Fibroblast of pulmonary artery (primary cell): ENCODE measurements around the gene ZNF878.

ENCODE experiments used
- DNase-seq: peaks from one replicate; pipeline ENCODE4 v3.0.0-alpha.2; 2010; ENCODE audit warnings: low read depth
- H3K4me3 ChIP-seq: replicated peaks from 2 replicates; pipeline ENCODE4 v1.5.1; 2011; ENCODE audit warnings: low read depth, mild to moderate bottlenecking, control low read depth, low read length, moderate library complexity
- CTCF ChIP-seq: IDR thresholded peaks from 2 replicates; pipeline ENCODE4 v1.5.1; 2011; ENCODE audit warnings: mild to moderate bottlenecking, control low read depth, low read length, inconsistent platforms; ENCODE audit errors: missing control alignments

ZNF878 gene

GRCh38 chr19:12052497-12053169 is at the start of gene ZNF878:
Gene ZNF878, minus strand, starts transcription at chr19:12052961. Its CDS starts 160 bp downstream, at chr19:12052801.
- DNase-seq = peak; percentile 84
- H3K4me3 ChIP-seq = peak within 1 kb of the TSS; percentile 72
- no peak for TF ChIP-seq CTCF

GRCh38 chr19:12098040-12098439 is 45.3 kb upstream of the ZNF878 start:
- TF ChIP-seq CTCF = no peak
- DNase-seq = no peak
- H3K4me3 ChIP-seq = no peak overlapping the region

- DNase-seq = peak; percentile 24
- no peak for TF ChIP-seq CTCF
- H3K4me3 ChIP-seq = no peak overlapping the region
These were observed 42.5 kb upstream of the ZNF878 start for GRCh38 chr19:12095111-12095790.

GRCh38 chr19:12093777-12094176 is 41.0 kb upstream of the ZNF878 start:
- no peak overlapping the region for H3K4me3 ChIP-seq
- no peak for TF ChIP-seq CTCF
- DNase-seq = no peak

GRCh38 chr19:12092956-12093355 is 40.2 kb upstream of the ZNF878 start:
- no peak for TF ChIP-seq CTCF
- H3K4me3 ChIP-seq = peak overlapping the region; percentile 75
- peak; percentile 21 for DNase-seq

- TF ChIP-seq CTCF = no peak
- DNase-seq = peak; percentile 88
- peak overlapping the region; percentile 75 for H3K4me3 ChIP-seq
These were observed 39.5 kb upstream of the ZNF878 start for GRCh38 chr19:12092065-12092867.
